Measurements from ENCODE around the gene HRAS. TPM values are rescaled to one million over a fixed set of nuclear protein-coding genes. Genes with fewer than 3 reads are reported as not detected.

HRAS gene
- total RNA-seq, 4 donors from 2014 or later = 56.7 to 106 (median 85.2) TPM

DNA sequence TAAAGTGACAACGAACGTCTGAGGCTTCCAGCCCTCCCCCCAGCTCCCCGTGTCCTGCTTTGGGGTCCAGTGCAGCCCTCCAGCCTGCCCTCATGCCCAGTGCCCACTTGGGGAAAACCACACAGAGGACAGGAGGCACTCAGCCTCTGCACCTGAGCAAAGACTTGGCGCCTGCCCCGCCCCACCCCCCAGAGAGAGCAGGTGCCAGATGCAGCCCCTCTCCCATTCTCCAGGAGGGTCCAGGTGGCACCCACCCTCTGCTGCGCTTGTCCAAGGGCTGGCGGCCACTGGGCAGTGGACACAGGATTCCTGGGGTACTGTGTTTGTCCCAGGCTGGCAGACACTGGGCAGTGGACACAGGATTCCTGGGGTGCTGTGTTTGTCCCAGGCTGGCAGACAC lies 44.0 kb downstream of the HRAS start:
- H3K27ac ChIP-seq = no peak overlapping the region
- DNase-seq = no peak
- H3K9me3 ChIP-seq = no peaks in the 10 kb centered on the region
- TF ChIP-seq, protein P1, sequence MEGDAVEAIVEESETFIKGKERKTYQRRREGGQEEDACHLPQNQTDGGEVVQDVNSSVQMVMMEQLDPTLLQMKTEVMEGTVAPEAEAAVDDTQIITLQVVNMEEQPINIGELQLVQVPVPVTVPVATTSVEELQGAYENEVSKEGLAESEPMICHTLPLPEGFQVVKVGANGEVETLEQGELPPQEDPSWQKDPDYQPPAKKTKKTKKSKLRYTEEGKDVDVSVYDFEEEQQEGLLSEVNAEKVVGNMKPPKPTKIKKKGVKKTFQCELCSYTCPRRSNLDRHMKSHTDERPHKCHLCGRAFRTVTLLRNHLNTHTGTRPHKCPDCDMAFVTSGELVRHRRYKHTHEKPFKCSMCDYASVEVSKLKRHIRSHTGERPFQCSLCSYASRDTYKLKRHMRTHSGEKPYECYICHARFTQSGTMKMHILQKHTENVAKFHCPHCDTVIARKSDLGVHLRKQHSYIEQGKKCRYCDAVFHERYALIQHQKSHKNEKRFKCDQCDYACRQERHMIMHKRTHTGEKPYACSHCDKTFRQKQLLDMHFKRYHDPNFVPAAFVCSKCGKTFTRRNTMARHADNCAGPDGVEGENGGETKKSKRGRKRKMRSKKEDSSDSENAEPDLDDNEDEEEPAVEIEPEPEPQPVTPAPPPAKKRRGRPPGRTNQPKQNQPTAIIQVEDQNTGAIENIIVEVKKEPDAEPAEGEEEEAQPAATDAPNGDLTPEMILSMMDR (IDR thresholded peaks at IDR 0.05) = no peak
- no peak for TF ChIP-seq POLR2A (IDR thresholded peaks at IDR 0.05)
- peaks cover 0 to under 1% (median 0%) of the 10 kb centered on the region in 3 donors for H3K4me1 ChIP-seq
- no peaks in the 10 kb centered on the region for H3K27me3 ChIP-seq
- intact Hi-C loops (cut with DNase I) = no loop called here
- H3K36me3 ChIP-seq = peaks cover 17 to 86% (median 28%) of the 10 kb centered on the region in 3 donors
- WGBS, 2 donors = 69% methylated on average over 3 of the region's 7 CpGs; no CpG with 5 or more reads in 1 of the 2 donors
- no peak overlapping the region for H3K4me3 ChIP-seq

DNA sequence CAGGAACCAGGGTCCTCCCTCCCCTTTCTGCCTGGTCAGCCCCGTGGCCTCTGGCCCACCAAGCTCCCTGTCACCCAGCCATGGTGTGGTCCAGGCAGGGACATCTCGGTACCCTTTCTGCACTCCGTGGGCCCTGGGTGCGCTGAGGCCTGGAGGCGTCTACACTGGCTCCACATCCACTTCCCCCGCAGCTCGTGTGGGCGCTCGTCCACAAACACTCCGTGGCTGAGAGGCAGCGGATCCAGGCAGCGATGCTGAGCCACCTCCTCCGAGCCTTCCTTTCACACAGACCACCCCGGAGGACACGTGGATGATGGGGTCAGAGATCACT lies 44.5 kb downstream of the HRAS start:
- WGBS, 2 donors = 65 to 93% methylated on average over 3 to 4 of the region's 15 CpGs
- no peak for DNase-seq
- intact Hi-C loops (cut with DNase I) = no loop called here
- H3K4me1 ChIP-seq = peaks cover 0 to 4% (median 0%) of the 10 kb centered on the region in 3 donors
- no peak for TF ChIP-seq POLR2A (IDR thresholded peaks at IDR 0.05)
- TF ChIP-seq, protein P1 (IDR thresholded peaks at IDR 0.05) = no peak
- H3K9me3 ChIP-seq = no peaks in the 10 kb centered on the region
- H3K36me3 ChIP-seq = peaks cover 17 to 81% (median 25%) of the 10 kb centered on the region in 3 donors
- H3K27me3 ChIP-seq = no peaks in the 10 kb centered on the region
- no peak overlapping the region for H3K4me3 ChIP-seq
- no peak overlapping the region for H3K27ac ChIP-seq

DNA sequence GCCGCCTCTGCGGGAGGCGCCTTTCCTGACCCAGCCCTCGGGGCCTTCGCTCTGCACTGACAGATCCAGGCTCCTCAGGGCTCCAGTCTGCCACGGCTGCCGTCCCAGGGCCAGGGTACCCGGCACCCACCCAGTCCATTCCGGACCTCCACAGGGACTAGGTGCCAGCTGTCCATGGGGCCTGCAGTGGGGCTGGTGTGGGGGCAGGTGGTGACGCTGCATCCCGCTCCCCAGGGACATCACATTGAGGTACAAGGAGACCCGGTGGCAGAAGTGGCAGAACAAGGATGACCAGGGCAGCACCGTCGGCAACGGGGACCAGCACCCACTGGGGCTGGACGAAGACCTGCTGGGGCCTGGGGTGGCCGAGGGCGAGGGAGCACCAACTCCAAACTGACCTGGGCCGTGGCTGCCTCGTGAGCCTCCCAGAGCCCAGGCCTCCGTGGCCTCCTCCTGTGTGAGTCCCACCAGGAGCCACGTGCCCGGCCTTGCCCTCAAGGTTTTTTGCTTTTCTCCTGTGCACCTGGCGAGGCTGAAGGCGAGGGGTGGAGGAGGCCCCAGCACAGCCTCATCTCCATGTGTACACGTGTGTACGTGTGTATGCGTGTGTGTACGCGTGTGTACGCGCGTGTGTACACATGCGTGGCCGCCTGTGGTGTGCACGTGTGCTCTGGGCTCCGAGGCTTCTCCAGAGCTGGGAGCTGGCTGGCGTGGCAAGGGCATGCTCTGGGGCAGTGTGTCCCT lies 45.0 kb downstream of the HRAS start:
- intact Hi-C loops (cut with DNase I) = no loop called here
- TF ChIP-seq, protein P1 (IDR thresholded peaks at IDR 0.05) = no peak
- TF ChIP-seq POLR2A (IDR thresholded peaks at IDR 0.05) = no peak
- Histone ChIP-seq H3K36me3 (peaks cover 17 to 76% (median 19%) of the 10 kb centered on the region in 3 donors), H3K27ac (no peak overlapping the region), H3K4me1 (peaks cover 0 to 4% (median 0%) of the 10 kb centered on the region in 3 donors), H3K4me3 (no peak overlapping the region), H3K27me3 (no peaks in the 10 kb centered on the region), H3K9me3 (no peaks in the 10 kb centered on the region)
- no peak for DNase-seq
- WGBS, 2 donors = 80 to 91% methylated on average over 14 to 21 of the region's 38 CpGs

DNA sequence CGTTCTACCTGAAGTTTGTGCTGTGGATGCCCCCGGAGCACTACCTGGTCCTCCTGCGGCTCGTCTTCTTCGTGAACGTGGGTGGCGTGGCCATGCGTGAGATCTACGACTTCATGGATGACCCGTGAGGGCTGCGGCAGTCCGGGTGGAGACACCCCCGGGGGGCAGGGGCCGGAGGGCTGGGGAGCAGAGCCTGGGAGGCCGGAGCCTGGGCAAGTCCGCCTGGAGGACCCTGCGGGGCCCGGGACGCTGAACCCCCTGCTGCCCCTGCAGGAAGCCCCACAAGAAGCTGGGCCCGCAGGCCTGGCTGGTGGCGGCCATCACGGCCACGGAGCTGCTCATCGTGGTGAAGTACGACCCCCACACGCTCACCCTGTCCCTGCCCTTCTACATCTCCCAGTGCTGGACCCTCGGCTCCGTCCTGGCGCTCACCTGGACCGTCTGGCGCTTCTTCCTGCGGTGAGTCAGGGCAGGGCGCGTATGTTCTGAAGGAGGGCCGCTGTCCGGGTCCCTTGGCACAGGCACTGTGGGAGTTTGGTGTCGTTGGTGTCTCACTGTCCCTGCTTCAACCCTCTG lies 45.7 kb downstream of the HRAS start:
- 81 to 88% methylated on average over 10 to 11 of the region's 37 CpGs for WGBS, 2 donors
- no peaks in the 10 kb centered on the region for H3K9me3 ChIP-seq
- no peak overlapping the region for H3K4me3 ChIP-seq
- H3K36me3 ChIP-seq = peaks cover 13 to 69% (median 15%) of the 10 kb centered on the region in 3 donors
- no peak for DNase-seq
- no peak overlapping the region for H3K27ac ChIP-seq
- H3K27me3 ChIP-seq = no peaks in the 10 kb centered on the region
- peaks cover 0 to 4% (median 0%) of the 10 kb centered on the region in 3 donors for H3K4me1 ChIP-seq
- no peak for TF ChIP-seq POLR2A (IDR thresholded peaks at IDR 0.05)
- TF ChIP-seq, protein P1 (IDR thresholded peaks at IDR 0.05) = no peak
- intact Hi-C loops (cut with DNase I) = no loop called here

DNA sequence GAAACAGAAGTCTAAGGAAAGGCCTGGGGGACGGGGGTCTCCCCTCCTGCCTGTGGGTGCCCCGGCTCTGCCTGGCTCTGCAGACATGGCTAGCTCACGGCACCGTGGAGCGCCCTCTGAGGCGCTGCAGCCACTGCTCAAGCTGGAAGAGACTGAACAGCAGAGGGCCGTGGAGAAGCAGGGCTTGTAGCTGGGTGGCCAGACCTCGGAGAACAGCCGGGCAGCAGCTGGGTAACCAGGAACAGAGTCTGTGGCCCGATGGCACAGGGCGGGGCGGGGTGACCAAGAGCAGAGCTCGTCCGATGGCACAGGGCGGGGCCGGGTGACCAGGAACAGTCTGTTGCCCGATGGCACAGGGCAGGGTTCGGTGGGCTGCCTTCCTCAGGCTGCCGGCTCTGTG lies 46.4 kb downstream of the HRAS start:
- Histone ChIP-seq H3K27me3 (no peaks in the 10 kb centered on the region), H3K4me3 (no peak overlapping the region), H3K9me3 (no peaks in the 10 kb centered on the region), H3K27ac (no peak overlapping the region), H3K4me1 (peaks cover 0 to 4% (median 0%) of the 10 kb centered on the region in 3 donors), H3K36me3 (peaks cover 6 to 62% (median 8%) of the 10 kb centered on the region in 3 donors)
- TF ChIP-seq, protein P1 (IDR thresholded peaks at IDR 0.05) = no peak
- WGBS, 2 donors = 89% methylated on average over 7 of the region's 19 CpGs; no CpG with 5 or more reads in 1 of the 2 donors
- intact Hi-C loops (cut with DNase I) = no loop called here
- DNase-seq = no peak

Measured in esophagus squamous epithelium (tissue), 5 donors.